ENCODE results near the gene PYGM. TPM values are rescaled to one million over a fixed set of nuclear protein-coding genes. Genes with fewer than 3 reads are reported as not detected.

PYGM gene
- total RNA-seq, 1 experiment from 2014 or later: 1.6 TPM

DNA sequence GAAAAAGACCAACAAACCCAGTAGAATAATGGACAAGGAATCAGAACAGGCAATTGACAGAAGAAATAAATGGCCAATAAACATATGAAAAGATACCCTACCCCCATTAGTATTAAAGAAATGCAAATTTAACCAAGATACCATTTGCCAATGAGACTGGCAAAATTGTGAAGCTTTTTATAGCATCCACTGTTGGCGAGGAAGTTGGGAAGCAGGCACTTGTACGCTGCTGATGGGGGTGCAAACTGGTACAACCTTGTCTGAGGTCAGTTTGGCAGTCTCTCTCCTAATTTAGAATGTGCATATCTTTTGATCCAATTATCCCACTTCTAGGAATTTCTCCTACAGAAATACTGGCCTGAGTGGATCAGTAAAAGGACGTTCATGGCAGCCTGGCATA is 28.2 kb downstream of the PYGM start:
- Histone ChIP-seq H3K27ac (no peak overlapping the region), H3K36me3 (ENCODE audit: low read depth) (no peaks in the 10 kb centered on the region), H4K20me1 (ENCODE audit: insufficient read depth) (no peaks in the 10 kb centered on the region), H3K4me1 (replicated peaks; ENCODE audit: insufficient read depth) (no peaks in the 10 kb centered on the region), H3K4me3 (no peak overlapping the region), H3K4me2 (no peak overlapping the region), H3K79me2 (ENCODE audit: low read depth) (no peaks in the 10 kb centered on the region), H2AFZ (no peak overlapping the region), H3K9me3 (ENCODE audit: insufficient read depth, low read depth) (no peaks in the 10 kb centered on the region), H3K9me2 (ENCODE audit: insufficient read depth) (no peaks in the 10 kb centered on the region), H3F3A (ENCODE audit: insufficient read depth, low read depth) (peaks cover 4% of the 10 kb centered on the region; the same call in 1 of the 2 replicates), H3K27me3 (ENCODE audit: insufficient read depth, low read depth) (peaks cover 48% of the 10 kb centered on the region)
- intact Hi-C loops (cut with micrococcal nuclease; ENCODE audit: unreplicated experiment): no loop called here
- ChIA-PET CTCF (interaction anchor here (0.6 kb wide), 1 partner anchor 33 kb away, joined by 3 read pairs; no protein-coding TSS in a partner anchor), POLR2A (ENCODE audit: unreplicated experiment) (no interaction called here)
- no TSS peak for BruUV-seq (replicated peaks)
- TF ChIP-seq, protein P1, sequence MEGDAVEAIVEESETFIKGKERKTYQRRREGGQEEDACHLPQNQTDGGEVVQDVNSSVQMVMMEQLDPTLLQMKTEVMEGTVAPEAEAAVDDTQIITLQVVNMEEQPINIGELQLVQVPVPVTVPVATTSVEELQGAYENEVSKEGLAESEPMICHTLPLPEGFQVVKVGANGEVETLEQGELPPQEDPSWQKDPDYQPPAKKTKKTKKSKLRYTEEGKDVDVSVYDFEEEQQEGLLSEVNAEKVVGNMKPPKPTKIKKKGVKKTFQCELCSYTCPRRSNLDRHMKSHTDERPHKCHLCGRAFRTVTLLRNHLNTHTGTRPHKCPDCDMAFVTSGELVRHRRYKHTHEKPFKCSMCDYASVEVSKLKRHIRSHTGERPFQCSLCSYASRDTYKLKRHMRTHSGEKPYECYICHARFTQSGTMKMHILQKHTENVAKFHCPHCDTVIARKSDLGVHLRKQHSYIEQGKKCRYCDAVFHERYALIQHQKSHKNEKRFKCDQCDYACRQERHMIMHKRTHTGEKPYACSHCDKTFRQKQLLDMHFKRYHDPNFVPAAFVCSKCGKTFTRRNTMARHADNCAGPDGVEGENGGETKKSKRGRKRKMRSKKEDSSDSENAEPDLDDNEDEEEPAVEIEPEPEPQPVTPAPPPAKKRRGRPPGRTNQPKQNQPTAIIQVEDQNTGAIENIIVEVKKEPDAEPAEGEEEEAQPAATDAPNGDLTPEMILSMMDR (conservative IDR thresholded peaks at IDR 0.05): no peak
- TF ChIP-seq EZH2 (IDR thresholded peaks at IDR 0.05; ENCODE audit: low read depth): no peak
- no peak for DNase-seq

- H3K4me3 ChIP-seq: no peak overlapping the region
- no peak overlapping the region for H3K4me2 ChIP-seq
- H3K27ac ChIP-seq: no peak overlapping the region
- peaks cover 56% of the 10 kb centered on the region for H3K27me3 ChIP-seq (ENCODE audit: insufficient read depth, low read depth)
- peak in 1 of 2 experiments; percentile 34 for DNase-seq
- H3K79me2 ChIP-seq (ENCODE audit: low read depth): no peaks in the 10 kb centered on the region
- TF ChIP-seq, protein P1 (conservative IDR thresholded peaks at IDR 0.05): no peak
- TF ChIP-seq EZH2 (IDR thresholded peaks at IDR 0.05; ENCODE audit: low read depth): no peak
- peaks cover 4% of the 10 kb centered on the region; the same call in 1 of the 2 replicates for H3F3A ChIP-seq (ENCODE audit: insufficient read depth, low read depth)
- intact Hi-C loops (cut with micrococcal nuclease; ENCODE audit: unreplicated experiment): no loop called here
- ChIA-PET CTCF (no interaction called here), POLR2A (ENCODE audit: unreplicated experiment) (no interaction called here)
- no peaks in the 10 kb centered on the region for H3K4me1 ChIP-seq (replicated peaks; ENCODE audit: insufficient read depth)
- H3K9me2 ChIP-seq (ENCODE audit: insufficient read depth): no peaks in the 10 kb centered on the region
- H3K36me3 ChIP-seq (ENCODE audit: low read depth): no peaks in the 10 kb centered on the region
- no TSS peak for BruUV-seq (replicated peaks)
- H2AFZ ChIP-seq: no peak overlapping the region
- H4K20me1 ChIP-seq (ENCODE audit: insufficient read depth): no peaks in the 10 kb centered on the region
- no peaks in the 10 kb centered on the region for H3K9me3 ChIP-seq (ENCODE audit: insufficient read depth, low read depth)
These were observed 29.9 kb downstream of the PYGM start for GRCh38 chr11:64729851-64730382.

DNA sequence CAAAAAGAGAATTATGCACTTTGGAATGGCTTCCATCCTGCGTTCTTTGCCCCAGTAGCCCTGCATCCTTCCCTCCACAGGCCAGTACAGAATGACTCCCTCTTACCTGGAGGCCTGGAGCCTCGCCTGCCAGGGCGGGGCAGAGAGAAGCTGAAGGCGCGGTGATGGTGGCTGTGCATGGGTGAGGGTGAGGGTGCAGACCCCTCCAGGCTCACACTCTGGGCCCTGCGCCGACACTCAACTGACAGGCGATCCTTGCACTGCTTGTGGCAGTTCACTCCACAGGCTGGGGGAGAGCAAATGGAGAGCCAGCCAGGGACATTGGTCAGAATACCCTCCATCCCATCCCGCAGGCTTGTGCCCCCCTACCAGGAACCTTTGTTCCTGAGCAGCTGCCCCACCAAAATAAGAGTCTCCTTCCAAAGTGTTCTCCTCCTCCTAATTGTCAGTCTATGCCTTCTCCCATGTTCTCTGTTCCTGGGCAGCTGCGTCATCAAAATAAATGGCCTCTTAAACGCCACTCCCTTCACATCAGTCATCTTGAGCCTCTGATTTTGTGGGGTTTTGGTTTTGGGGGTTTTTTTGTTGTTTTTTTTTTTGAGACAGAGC is 30.9 kb downstream of the PYGM start:
- Histone ChIP-seq H3K4me1 (replicated peaks; ENCODE audit: insufficient read depth) (no peaks in the 10 kb centered on the region), H3K79me2 (ENCODE audit: low read depth) (no peaks in the 10 kb centered on the region), H3K27me3 (ENCODE audit: insufficient read depth, low read depth) (peaks cover 65% of the 10 kb centered on the region), H3K9me3 (ENCODE audit: insufficient read depth, low read depth) (no peaks in the 10 kb centered on the region), H3K4me2 (no peak overlapping the region), H4K20me1 (ENCODE audit: insufficient read depth) (no peaks in the 10 kb centered on the region), H3F3A (ENCODE audit: insufficient read depth, low read depth) (peaks cover 4% of the 10 kb centered on the region; the same call in 1 of the 2 replicates), H3K9me2 (ENCODE audit: insufficient read depth) (no peaks in the 10 kb centered on the region), H3K36me3 (ENCODE audit: low read depth) (no peaks in the 10 kb centered on the region), H3K27ac (no peak overlapping the region), H2AFZ (no peak overlapping the region), H3K4me3 (no peak overlapping the region)
- BruUV-seq (replicated peaks): no TSS peak
- TF ChIP-seq EZH2 (IDR thresholded peaks at IDR 0.05; ENCODE audit: low read depth): no peak
- TF ChIP-seq, protein P1 (conservative IDR thresholded peaks at IDR 0.05): no peak
- ChIA-PET POLR2A (ENCODE audit: unreplicated experiment) (no interaction called here), CTCF (interaction anchor here (0.5 to 0.7 kb wide), 2 partner anchors 12 to 77 kb away, joined by 3 read pairs; no protein-coding TSS in a partner anchor)
- no peak for DNase-seq
- intact Hi-C loops (cut with micrococcal nuclease; ENCODE audit: unreplicated experiment): no loop called here
